Stimulated activated CD8-positive, alpha-beta memory T cell treated with anti-CD3 and anti-CD28 coated beads, Interleukin-15, amount 100 ng/mL, for 48 hours (primary cell): ENCODE results near the gene HORMAD2.

Experiments
- DNase-seq, 2 donors: peaks; one replicate each; pipeline ENCODE4 v3.0.0-alpha.2; 2020; ENCODE audit warnings: low read depth in 2 of 2

HORMAD2 gene

GRCh38 chr22:30079952-30080533 lies at the start of gene HORMAD2:
HORMAD2 (plus strand) TSS chr22:30080464; CDS start chr22:30093953, 13,489 bp downstream.
- no peak for DNase-seq

GRCh38 chr22:30031328-30031727 lies 48.9 kb upstream of the HORMAD2 start:
- DNase-seq: no peak

GRCh38 chr22:30031764-30032455 lies 48.4 kb upstream of the HORMAD2 start:
- no peak for DNase-seq

- no peak for DNase-seq
Observed at GRCh38 chr22:30033137-30033536, 47.1 kb upstream of the HORMAD2 start.

- DNase-seq: no peak
Observed at GRCh38 chr22:30033901-30034300, 46.4 kb upstream of the HORMAD2 start.

GRCh38 chr22:30036656-30037055 lies 43.6 kb upstream of the HORMAD2 start:
- DNase-seq: no peak

GRCh38 chr22:30038219-30038618 lies 42.0 kb upstream of the HORMAD2 start:
- DNase-seq: no peak

- DNase-seq: no peak
Observed at GRCh38 chr22:30040499-30041260, 39.6 kb upstream of the HORMAD2 start.

GRCh38 chr22:30041475-30041874 lies 38.8 kb upstream of the HORMAD2 start:
- DNase-seq: no peak

GRCh38 chr22:30041881-30042280 lies 38.4 kb upstream of the HORMAD2 start:
- no peak for DNase-seq

GRCh38 chr22:30043161-30043560 lies 37.1 kb upstream of the HORMAD2 start:
- no peak for DNase-seq

- DNase-seq: no peak
Observed at GRCh38 chr22:30044369-30044768, 35.9 kb upstream of the HORMAD2 start.

- DNase-seq: no peak
Observed at GRCh38 chr22:30044881-30045493, 35.3 kb upstream of the HORMAD2 start.

- no peak for DNase-seq
Observed at GRCh38 chr22:30045494-30045887, 34.8 kb upstream of the HORMAD2 start.

- no peak for DNase-seq
Observed at GRCh38 chr22:30045901-30046715, 34.2 kb upstream of the HORMAD2 start.

- no peak for DNase-seq
Observed at GRCh38 chr22:30046716-30047363, 33.4 kb upstream of the HORMAD2 start.

GRCh38 chr22:30047364-30047738 lies 32.9 kb upstream of the HORMAD2 start:
- no peak for DNase-seq

- DNase-seq: no peak
Observed at GRCh38 chr22:30048681-30049080, 31.6 kb upstream of the HORMAD2 start.

GRCh38 chr22:30054067-30054763 lies 26.0 kb upstream of the HORMAD2 start:
- DNase-seq: no peak

GRCh38 chr22:30054764-30055069 lies 25.5 kb upstream of the HORMAD2 start:
- DNase-seq: no peak

- no peak for DNase-seq
Observed at GRCh38 chr22:30056015-30056414, 24.2 kb upstream of the HORMAD2 start.
